A673 (cell line): ENCODE results near the gene NXPH3. TPM values are rescaled to one million over a fixed set of nuclear protein-coding genes. Genes with fewer than 3 reads are reported as not detected.
"Not testable (repeated sequence)": the region's sequence is repeated elsewhere in the genome, so short reads cannot be mapped to it uniquely, and the experiment has no call there.

Experiments used
- BruUV-seq: library from RNA; stranded (reverse); fragments of 400-500 nt; replicated peaks from 2 replicates; lab custom pipeline; 2021; lab: Mats Ljungman, UMichigan
- CTCF ChIA-PET: fragments of 300-600 bp; sonication (Branson Sonifier 250); formaldehyde crosslinking; loops from one replicate; lab custom pipeline; 2022; ENCODE audit warnings: antibody characterized with exemption; lab: Charles Lee
- POLR2A ChIA-PET: fragments of 300-600 bp; sonication (Branson Sonifier 250); formaldehyde crosslinking; loops from one replicate; lab custom pipeline; 2022; ENCODE audit warnings: antibody characterized with exemption; ENCODE audit not compliant: low non-redundant PET; lab: Charles Lee
- DNase-seq: peaks from one replicate; pipeline ENCODE4 v3.0.0-alpha.2; 2015; ENCODE audit warnings: low spot score
- H3K27ac ChIP-seq: fragments of 200-600 bp; sonication (generic); 2 replicates; pipeline ENCODE4 v1.5.1; 2016; ENCODE audit warnings: mixed run types, low read depth, mild to moderate bottlenecking, mixed read lengths, antibody characterized with exemption, low read length; ENCODE audit not compliant: poor library complexity, severe bottlenecking
- H3K27me3 ChIP-seq: fragments of 200-600 bp; sonication (generic); replicated peaks from 2 replicates; pipeline ENCODE4 v1.6.1; 2017; ENCODE audit warnings: mixed run types, low read depth, mild to moderate bottlenecking, mixed read lengths, antibody characterized with exemption, low read length; ENCODE audit not compliant: insufficient read depth, poor library complexity
- H3K36me3 ChIP-seq: fragments of 200-600 bp; sonication (generic); 2 replicates; pipeline ENCODE4 v1.6.1; 2016; ENCODE audit warnings: mixed run types, mild to moderate bottlenecking, mixed read lengths, antibody characterized with exemption, low read length; ENCODE audit not compliant: insufficient read depth, poor library complexity, severe bottlenecking
- H3K4me1 ChIP-seq: fragments of 200-600 bp; sonication (generic); 2 replicates; pipeline ENCODE4 v1.6.1; 2017; ENCODE audit warnings: mixed run types, mild to moderate bottlenecking, mixed read lengths, antibody characterized with exemption, low read length; ENCODE audit not compliant: insufficient read depth, poor library complexity, severe bottlenecking
- H3K4me3 ChIP-seq: fragments of 200-600 bp; sonication (generic); 2 replicates; pipeline ENCODE4 v1.5.1; 2016; ENCODE audit warnings: low read depth, mixed run types, mild to moderate bottlenecking, mixed read lengths, low read length; ENCODE audit not compliant: poor library complexity, severe bottlenecking
- H3K9me3 ChIP-seq: fragments of 200-600 bp; sonication (generic); 2 replicates; pipeline ENCODE4 v1.6.1; 2016; ENCODE audit warnings: mixed run types, low read depth, mild to moderate bottlenecking, mixed read lengths, antibody characterized with exemption, low read length; ENCODE audit not compliant: poor library complexity, severe bottlenecking
- EZH2 ChIP-seq: fragments of 200-600 bp; sonication (generic); IDR thresholded peaks from 2 replicates; pipeline ENCODE4 v1.6.1; 2017; ENCODE audit warnings: borderline replicate concordance, low read depth, mild to moderate bottlenecking, mixed read lengths, antibody characterized with exemption, low read length; ENCODE audit not compliant: poor library complexity, severe bottlenecking
- intact Hi-C: fragments of 100-400 bp; cut with micrococcal nuclease; formaldehyde crosslinking; loops from one replicate; pipeline ENCODE4 v1.10.0; 2022; ENCODE audit not compliant: unreplicated experiment
- total RNA-seq: library from RNA; stranded (reverse); gene quantifications from 2 replicates; pipeline ENCODE4 v1.2.3, GENCODE V29; 2021
- TF ChIP-seq, protein P1 (sequence below): fragments of 300-800, 200-600 bp; sonication (generic); conservative IDR thresholded peaks from 2 replicates; pipeline ENCODE4 v1.5.1; 2017; ENCODE audit warnings: low read depth, mild to moderate bottlenecking, antibody characterized with exemption, low read length, moderate library complexity, mixed read lengths

Gene NXPH3
- total RNA-seq, 1 experiment from 2014 or later = 0.21 TPM

DNA sequence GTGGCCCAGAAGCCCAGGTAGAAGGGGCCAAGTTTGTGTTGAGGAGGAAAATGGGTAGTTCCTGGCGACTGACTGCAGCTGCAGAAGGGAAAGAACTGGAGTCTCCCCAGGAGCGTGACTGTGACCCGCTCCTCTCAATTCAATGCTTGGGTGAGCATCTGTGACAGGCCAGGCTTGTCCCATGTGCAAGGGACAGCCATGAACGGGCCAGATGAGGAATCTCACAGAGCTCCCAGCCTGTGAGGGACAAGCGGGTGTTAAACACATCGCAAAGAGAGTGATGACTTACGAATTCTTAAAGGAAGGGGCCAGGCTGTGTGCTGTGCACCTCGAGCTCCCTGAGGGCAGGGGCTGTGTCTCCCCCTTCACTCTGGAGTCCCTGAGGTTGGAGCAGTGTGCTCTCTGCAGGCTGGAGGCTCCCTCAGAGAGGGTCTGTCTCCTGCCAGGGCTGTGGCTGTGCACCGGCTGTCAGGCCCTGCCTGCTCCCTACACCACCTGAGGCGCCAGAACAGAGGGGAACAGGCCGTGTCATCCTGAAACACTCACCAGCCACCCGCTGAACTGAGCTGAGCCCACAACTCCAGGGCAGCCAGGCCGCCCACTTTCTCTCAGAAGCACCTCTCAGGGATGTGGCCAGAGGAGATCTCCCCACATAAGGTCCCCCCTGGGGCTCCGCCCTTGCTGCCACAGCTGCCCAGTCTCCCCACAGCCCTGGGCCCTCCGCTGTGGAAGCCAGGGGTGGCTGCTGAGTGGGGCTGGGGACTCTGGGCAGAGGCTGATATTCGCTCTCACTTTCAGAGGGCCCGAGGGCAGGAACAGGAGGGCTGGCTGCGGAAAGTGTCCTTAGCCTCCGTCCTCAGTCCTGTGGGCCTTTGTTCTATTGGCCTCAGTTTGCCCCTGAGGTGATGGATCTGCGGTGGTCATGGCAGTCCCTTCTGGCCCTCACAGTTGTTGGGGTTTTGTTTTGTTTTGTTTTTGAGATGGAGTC lies 25.7 kb upstream of the NXPH3 start:
- no peak for DNase-seq
- POLR2A ChIA-PET = no interaction called here
- Histone ChIP-seq H3K36me3 (no peaks in the 10 kb centered on the region), H3K4me3 (no peak overlapping the region), H3K27me3 (no peaks in the 10 kb centered on the region), H3K9me3 (no peaks in the 10 kb centered on the region), H3K27ac (no peak overlapping the region), H3K4me1 (no peaks in the 10 kb centered on the region)
- TF ChIP-seq, protein P1, sequence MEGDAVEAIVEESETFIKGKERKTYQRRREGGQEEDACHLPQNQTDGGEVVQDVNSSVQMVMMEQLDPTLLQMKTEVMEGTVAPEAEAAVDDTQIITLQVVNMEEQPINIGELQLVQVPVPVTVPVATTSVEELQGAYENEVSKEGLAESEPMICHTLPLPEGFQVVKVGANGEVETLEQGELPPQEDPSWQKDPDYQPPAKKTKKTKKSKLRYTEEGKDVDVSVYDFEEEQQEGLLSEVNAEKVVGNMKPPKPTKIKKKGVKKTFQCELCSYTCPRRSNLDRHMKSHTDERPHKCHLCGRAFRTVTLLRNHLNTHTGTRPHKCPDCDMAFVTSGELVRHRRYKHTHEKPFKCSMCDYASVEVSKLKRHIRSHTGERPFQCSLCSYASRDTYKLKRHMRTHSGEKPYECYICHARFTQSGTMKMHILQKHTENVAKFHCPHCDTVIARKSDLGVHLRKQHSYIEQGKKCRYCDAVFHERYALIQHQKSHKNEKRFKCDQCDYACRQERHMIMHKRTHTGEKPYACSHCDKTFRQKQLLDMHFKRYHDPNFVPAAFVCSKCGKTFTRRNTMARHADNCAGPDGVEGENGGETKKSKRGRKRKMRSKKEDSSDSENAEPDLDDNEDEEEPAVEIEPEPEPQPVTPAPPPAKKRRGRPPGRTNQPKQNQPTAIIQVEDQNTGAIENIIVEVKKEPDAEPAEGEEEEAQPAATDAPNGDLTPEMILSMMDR = no peak
- no peak for TF ChIP-seq EZH2
- BruUV-seq = no TSS peak
- CTCF ChIA-PET = no interaction called here
- intact Hi-C loops = no loop called here

- H3K27me3 ChIP-seq, H3K36me3 ChIP-seq, H3K4me3 ChIP-seq, DNase-seq, H3K9me3 ChIP-seq, CTCF ChIA-PET, POLR2A ChIA-PET, H3K4me1 ChIP-seq, BruUV-seq, intact Hi-C loops, H3K27ac ChIP-seq: not testable (repeated sequence)
Measured at GRCh38 chr17:49550764-49551163, 24.9 kb upstream of the NXPH3 start.

GRCh38 chr17:49551221-49552069 lies 24.2 kb upstream of the NXPH3 start:
- intact Hi-C loops = no loop called here

More at GRCh38 chr17:49551221-49552069, 24.2 kb upstream of the NXPH3 start:
- CTCF ChIA-PET = no interaction called here
- H3K36me3 ChIP-seq = no peaks in the 10 kb centered on the region
- peaks cover 4% of the 10 kb centered on the region for H3K4me1 ChIP-seq
- no peaks in the 10 kb centered on the region for H3K27me3 ChIP-seq
- DNase-seq = no peak
- no peak overlapping the region for H3K4me3 ChIP-seq
- H3K27ac ChIP-seq = no peak overlapping the region
- no peaks in the 10 kb centered on the region for H3K9me3 ChIP-seq
- POLR2A ChIA-PET = no interaction called here
- TF ChIP-seq, protein P1 = no peak
- no peak for TF ChIP-seq EZH2
- BruUV-seq = no TSS peak
